GM12878 (cell line): Measurements from ENCODE around the gene CTRB1. TPM values are rescaled to one million over a fixed set of nuclear protein-coding genes. Genes with fewer than 3 reads are reported as not detected.
A peak's percentile ranks its signal among the peaks of the same experiment; 100 is the strongest.

Source experiments
- BACH1 ChIP-seq: fragments of 450-650 bp; IDR thresholded peaks from 2 replicates; pipeline ENCODE4 v1.6.1; 2017; ENCODE audit warnings: mild to moderate bottlenecking, borderline replicate concordance
- BCL11A ChIP-seq: IDR thresholded peaks from 2 replicates; pipeline ENCODE4 v1.6.1; 2011; ENCODE audit warnings: low read depth, low read length
- CHD4 ChIP-seq: fragments of 200-600 bp; sonication (generic); IDR thresholded peaks from 2 replicates; pipeline ENCODE4 v1.6.1; 2016; ENCODE audit warnings: mild to moderate bottlenecking
- CREM ChIP-seq: IDR thresholded peaks from 2 replicates; pipeline ENCODE4 v1.6.1; 2014; ENCODE audit warnings: antibody characterized with exemption, low read depth
- DPF2 ChIP-seq: fragments of 450-650 bp; IDR thresholded peaks from 2 replicates; pipeline ENCODE4 v1.6.1; 2017; ENCODE audit warnings: mild to moderate bottlenecking
- HDAC2 ChIP-seq: fragments of 200-600 bp; sonication (generic); IDR thresholded peaks from 2 replicates; pipeline ENCODE4 v1.6.1; 2017
- HDGF ChIP-seq: fragments of 450-650 bp; IDR thresholded peaks from 2 replicates; pipeline ENCODE4 v1.6.1; 2016; ENCODE audit warnings: antibody characterized with exemption
- JUNB ChIP-seq: IDR thresholded peaks from 2 replicates; pipeline ENCODE4 v1.6.1; 2016; ENCODE audit warnings: antibody characterized with exemption, mild to moderate bottlenecking
- KLF5 ChIP-seq: fragments of 450-650 bp; IDR thresholded peaks from 2 replicates; pipeline ENCODE4 v1.6.1; 2014; ENCODE audit warnings: mild to moderate bottlenecking; ENCODE audit not compliant: partially characterized antibody
- LARP7 ChIP-seq: fragments of 450-650 bp; IDR thresholded peaks from 2 replicates; pipeline ENCODE4 v1.6.1; 2017; ENCODE audit warnings: mild to moderate bottlenecking
- MXI1 ChIP-seq: fragments of 150-350 bp; IDR thresholded peaks from 2 replicates; pipeline ENCODE4 v1.6.1; 2011; ENCODE audit warnings: low read depth, mild to moderate bottlenecking, inconsistent platforms, low read length, improper control_type of control experiment
- NR2C1 ChIP-seq: fragments of 450-650 bp; IDR thresholded peaks from 2 replicates; pipeline ENCODE4 v1.6.1; 2017; ENCODE audit warnings: antibody characterized with exemption, mild to moderate bottlenecking, moderate library complexity
- RB1 ChIP-seq: fragments of 450-650 bp; formaldehyde crosslinking; IDR thresholded peaks from 2 replicates; pipeline ENCODE4 v1.6.1; 2017; ENCODE audit warnings: mild to moderate bottlenecking, borderline replicate concordance
- RELA ChIP-seq: fragments of 450-650 bp; IDR thresholded peaks from 2 replicates; pipeline ENCODE4 v1.8.0; 2014; ENCODE audit warnings: borderline replicate concordance; ENCODE audit not compliant: partially characterized antibody
- SREBF1 ChIP-seq: IDR thresholded peaks from 2 replicates; pipeline ENCODE4 v1.6.1; 2012; ENCODE audit warnings: mild to moderate bottlenecking, low read length
- polyA plus RNA-seq, 11 experiments: library from polyadenylated mRNA; depleted of rRNA in 4 of 11; unstranded in 6 of 11; stranded (reverse) in 5 of 11; fragments of >200 nt; fragmentation: Nextera tagmentation in 4 of 11; fragmentation: Illumina TruSeq in 1 of 11; extraction: Ambion mirVana in 4 of 11; extraction: Trizol in 1 of 11; gene quantifications; 1 replicate in 1 of 11; 2 replicates in 10 of 11; pipeline versions ENCODE4 v1.2.1 to v1.2.3, GENCODE V29; 2011 to 2016; ENCODE audit warnings: inconsistent platforms in 2 of 11, missing spikeins in 2 of 11, low read depth in 1 of 11
- total RNA-seq, 4 experiments: library from RNA; depleted of rRNA in 3 of 4; stranded (reverse); fragments of >200 nt in 3 of 4; fragmentation: Illumina TruSeq in 1 of 4; extraction: Trizol in 1 of 4; gene quantifications; 2 replicates each; pipeline versions ENCODE4 v1.2.1 to v1.2.3, GENCODE V29; 2013 to 2021
- TF ChIP-seq, protein P1 (sequence below): fragments of 450-650 bp; IDR thresholded peaks from 2 replicates; pipeline ENCODE4 v1.6.1; 2017; ENCODE audit warnings: mild to moderate bottlenecking, moderate library complexity
- TF ChIP-seq, protein P2 (sequence below): IDR thresholded peaks from 2 replicates; pipeline ENCODE4 v1.6.1; 2012; ENCODE audit warnings: low read depth, low read length, improper control_type of control experiment
- TF ChIP-seq, protein P3 (sequence below): fragments of 450-650 bp; IDR thresholded peaks from 2 replicates; pipeline ENCODE4 v1.6.1; 2017; ENCODE audit warnings: mild to moderate bottlenecking
- TF ChIP-seq, protein P4 (sequence below): IDR thresholded peaks from 2 replicates; pipeline ENCODE4 v1.6.1; 2012; ENCODE audit warnings: mild to moderate bottlenecking, low read depth, low read length

The CTRB1 gene
- total and polyA plus RNA-seq, 10 of the 15 experiments (the other 5 are each of a cell fraction or from before 2014, with no cell fraction given): 0.28 to 4.4 TPM; not detected in 8

DNA sequence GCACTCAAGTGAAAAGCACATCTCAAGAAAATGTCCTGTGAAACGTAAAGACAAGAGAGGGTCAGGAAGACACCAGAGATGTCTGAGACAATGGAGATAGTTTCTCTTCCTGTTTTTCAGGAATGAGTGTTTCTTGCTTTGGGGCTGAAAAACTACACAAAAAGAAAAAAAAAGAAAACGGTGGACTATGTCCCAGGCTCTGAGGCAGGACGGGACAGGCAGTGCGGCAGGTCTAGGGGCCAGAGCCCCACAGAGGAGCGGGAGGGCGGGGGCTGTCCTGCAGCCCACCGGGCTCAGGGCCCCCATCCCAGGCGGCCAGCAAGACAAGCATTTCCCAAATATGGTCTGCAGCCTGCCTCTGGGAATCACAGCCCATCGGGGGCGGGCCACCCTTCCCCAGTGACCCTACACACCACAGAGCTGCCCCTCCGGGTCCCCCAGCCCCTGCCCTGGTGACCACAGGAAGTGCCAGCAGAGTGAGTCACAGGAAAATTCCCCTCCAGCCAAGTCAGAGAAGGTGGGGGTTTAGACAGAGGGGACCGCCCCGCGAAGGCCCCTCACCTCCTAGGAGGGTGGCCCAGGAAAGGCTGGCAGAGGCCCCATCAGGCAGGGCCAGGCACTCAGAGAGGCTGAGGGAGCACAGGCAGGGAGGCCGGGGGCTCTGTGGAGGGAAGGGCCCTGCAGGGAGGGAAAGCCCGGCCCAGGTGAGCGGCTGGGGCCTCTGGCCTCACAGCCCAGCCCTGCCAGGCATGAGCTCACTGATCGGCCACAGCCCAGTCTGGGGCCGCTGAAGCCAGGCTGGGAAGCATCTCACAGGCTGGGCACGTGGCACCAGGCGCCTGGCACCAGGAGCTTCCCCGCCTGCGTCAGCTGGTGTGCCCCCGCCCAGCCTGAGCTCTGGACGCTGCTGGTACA is 26.3 kb downstream of the CTRB1 start (continued):
- TF ChIP-seq, protein P1, sequence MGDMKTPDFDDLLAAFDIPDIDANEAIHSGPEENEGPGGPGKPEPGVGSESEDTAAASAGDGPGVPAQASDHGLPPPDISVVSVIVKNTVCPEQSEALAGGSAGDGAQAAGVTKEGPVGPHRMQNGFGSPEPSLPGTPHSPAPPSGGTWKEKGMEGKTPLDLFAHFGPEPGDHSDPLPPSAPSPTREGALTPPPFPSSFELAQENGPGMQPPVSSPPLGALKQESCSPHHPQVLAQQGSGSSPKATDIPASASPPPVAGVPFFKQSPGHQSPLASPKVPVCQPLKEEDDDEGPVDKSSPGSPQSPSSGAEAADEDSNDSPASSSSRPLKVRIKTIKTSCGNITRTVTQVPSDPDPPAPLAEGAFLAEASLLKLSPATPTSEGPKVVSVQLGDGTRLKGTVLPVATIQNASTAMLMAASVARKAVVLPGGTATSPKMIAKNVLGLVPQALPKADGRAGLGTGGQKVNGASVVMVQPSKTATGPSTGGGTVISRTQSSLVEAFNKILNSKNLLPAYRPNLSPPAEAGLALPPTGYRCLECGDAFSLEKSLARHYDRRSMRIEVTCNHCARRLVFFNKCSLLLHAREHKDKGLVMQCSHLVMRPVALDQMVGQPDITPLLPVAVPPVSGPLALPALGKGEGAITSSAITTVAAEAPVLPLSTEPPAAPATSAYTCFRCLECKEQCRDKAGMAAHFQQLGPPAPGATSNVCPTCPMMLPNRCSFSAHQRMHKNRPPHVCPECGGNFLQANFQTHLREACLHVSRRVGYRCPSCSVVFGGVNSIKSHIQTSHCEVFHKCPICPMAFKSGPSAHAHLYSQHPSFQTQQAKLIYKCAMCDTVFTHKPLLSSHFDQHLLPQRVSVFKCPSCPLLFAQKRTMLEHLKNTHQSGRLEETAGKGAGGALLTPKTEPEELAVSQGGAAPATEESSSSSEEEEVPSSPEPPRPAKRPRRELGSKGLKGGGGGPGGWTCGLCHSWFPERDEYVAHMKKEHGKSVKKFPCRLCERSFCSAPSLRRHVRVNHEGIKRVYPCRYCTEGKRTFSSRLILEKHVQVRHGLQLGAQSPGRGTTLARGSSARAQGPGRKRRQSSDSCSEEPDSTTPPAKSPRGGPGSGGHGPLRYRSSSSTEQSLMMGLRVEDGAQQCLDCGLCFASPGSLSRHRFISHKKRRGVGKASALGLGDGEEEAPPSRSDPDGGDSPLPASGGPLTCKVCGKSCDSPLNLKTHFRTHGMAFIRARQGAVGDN: no peak
- TF ChIP-seq KLF5 (no peak), NR2C1 (no peak), BACH1 (no peak), RELA (peak; percentile 69), DPF2 (peak; percentile 94), HDGF (0 out of 2 replicates have a peak, but pooled peaks have one; percentile 49), MXI1 (no peak), SREBF1 (no peak), HDAC2 (no peak), LARP7 (no peak), CHD4 (no peak), RB1 (no peak), BCL11A (no peak), CREM (no peak), JUNB (0 out of 2 replicates have a peak, but pooled peaks have one; percentile 19)
- TF ChIP-seq, protein P2, sequence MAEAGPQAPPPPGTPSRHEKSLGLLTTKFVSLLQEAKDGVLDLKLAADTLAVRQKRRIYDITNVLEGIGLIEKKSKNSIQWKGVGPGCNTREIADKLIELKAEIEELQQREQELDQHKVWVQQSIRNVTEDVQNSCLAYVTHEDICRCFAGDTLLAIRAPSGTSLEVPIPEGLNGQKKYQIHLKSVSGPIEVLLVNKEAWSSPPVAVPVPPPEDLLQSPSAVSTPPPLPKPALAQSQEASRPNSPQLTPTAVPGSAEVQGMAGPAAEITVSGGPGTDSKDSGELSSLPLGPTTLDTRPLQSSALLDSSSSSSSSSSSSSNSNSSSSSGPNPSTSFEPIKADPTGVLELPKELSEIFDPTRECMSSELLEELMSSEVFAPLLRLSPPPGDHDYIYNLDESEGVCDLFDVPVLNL: no peak
- TF ChIP-seq, protein P3, sequence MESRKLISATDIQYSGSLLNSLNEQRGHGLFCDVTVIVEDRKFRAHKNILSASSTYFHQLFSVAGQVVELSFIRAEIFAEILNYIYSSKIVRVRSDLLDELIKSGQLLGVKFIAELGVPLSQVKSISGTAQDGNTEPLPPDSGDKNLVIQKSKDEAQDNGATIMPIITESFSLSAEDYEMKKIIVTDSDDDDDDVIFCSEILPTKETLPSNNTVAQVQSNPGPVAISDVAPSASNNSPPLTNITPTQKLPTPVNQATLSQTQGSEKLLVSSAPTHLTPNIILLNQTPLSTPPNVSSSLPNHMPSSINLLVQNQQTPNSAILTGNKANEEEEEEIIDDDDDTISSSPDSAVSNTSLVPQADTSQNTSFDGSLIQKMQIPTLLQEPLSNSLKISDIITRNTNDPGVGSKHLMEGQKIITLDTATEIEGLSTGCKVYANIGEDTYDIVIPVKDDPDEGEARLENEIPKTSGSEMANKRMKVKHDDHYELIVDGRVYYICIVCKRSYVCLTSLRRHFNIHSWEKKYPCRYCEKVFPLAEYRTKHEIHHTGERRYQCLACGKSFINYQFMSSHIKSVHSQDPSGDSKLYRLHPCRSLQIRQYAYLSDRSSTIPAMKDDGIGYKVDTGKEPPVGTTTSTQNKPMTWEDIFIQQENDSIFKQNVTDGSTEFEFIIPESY: no peak
- TF ChIP-seq, protein P4, sequence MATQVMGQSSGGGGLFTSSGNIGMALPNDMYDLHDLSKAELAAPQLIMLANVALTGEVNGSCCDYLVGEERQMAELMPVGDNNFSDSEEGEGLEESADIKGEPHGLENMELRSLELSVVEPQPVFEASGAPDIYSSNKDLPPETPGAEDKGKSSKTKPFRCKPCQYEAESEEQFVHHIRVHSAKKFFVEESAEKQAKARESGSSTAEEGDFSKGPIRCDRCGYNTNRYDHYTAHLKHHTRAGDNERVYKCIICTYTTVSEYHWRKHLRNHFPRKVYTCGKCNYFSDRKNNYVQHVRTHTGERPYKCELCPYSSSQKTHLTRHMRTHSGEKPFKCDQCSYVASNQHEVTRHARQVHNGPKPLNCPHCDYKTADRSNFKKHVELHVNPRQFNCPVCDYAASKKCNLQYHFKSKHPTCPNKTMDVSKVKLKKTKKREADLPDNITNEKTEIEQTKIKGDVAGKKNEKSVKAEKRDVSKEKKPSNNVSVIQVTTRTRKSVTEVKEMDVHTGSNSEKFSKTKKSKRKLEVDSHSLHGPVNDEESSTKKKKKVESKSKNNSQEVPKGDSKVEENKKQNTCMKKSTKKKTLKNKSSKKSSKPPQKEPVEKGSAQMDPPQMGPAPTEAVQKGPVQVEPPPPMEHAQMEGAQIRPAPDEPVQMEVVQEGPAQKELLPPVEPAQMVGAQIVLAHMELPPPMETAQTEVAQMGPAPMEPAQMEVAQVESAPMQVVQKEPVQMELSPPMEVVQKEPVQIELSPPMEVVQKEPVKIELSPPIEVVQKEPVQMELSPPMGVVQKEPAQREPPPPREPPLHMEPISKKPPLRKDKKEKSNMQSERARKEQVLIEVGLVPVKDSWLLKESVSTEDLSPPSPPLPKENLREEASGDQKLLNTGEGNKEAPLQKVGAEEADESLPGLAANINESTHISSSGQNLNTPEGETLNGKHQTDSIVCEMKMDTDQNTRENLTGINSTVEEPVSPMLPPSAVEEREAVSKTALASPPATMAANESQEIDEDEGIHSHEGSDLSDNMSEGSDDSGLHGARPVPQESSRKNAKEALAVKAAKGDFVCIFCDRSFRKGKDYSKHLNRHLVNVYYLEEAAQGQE: no peak
